Thymus (tissue), 11 donors: Measurements from ENCODE around the gene MCC. TPM values are rescaled to one million over a fixed set of nuclear protein-coding genes. Genes with fewer than 3 reads are reported as not detected.
A peak's percentile ranks its signal among the peaks of the same experiment; 100 is the strongest.

Experiments
- DNase-seq, 9 donors: peaks; one replicate each; pipeline ENCODE4 v3.0.0-alpha.2; 2013; ENCODE audit warnings: low spot score in 9 of 9, low read depth in 6 of 9, missing footprints in 1 of 9
- H3K27ac ChIP-seq, 2 donors: one replicate each; pipeline ENCODE4 v1.5.1; 2013; ENCODE audit warnings: control low read depth in 1 of 2, low read depth in 1 of 2, low read length in 1 of 2, mild to moderate bottlenecking in 1 of 2, moderate library complexity in 1 of 2
- H3K27me3 ChIP-seq, 2 donors: one replicate each; pipeline ENCODE4 v1.5.1; 2013; ENCODE audit warnings: low read length in 1 of 2; ENCODE audit not compliant: control insufficient read depth in 2 of 2, insufficient read depth in 1 of 2
- H3K36me3 ChIP-seq, 2 donors: one replicate each; pipeline ENCODE4 v1.5.1; 2013; ENCODE audit warnings: low read length in 1 of 2, mild to moderate bottlenecking in 1 of 2, moderate library complexity in 1 of 2; ENCODE audit not compliant: control insufficient read depth in 2 of 2, insufficient read depth in 2 of 2
- H3K4me1 ChIP-seq, 2 donors: one replicate each; pipeline ENCODE4 v1.5.1; 2013; ENCODE audit warnings: low read length in 2 of 2; ENCODE audit not compliant: control insufficient read depth in 2 of 2, insufficient read depth in 2 of 2
- H3K4me3 ChIP-seq, 2 donors: one replicate each; pipeline ENCODE4 v1.5.1; 2013; ENCODE audit warnings: low read length in 2 of 2, control low read depth in 1 of 2, mild to moderate bottlenecking in 1 of 2
- H3K9me3 ChIP-seq, 2 donors: one replicate each; pipeline ENCODE4 v1.5.1; 2013; ENCODE audit warnings: low read length in 1 of 2, mild to moderate bottlenecking in 1 of 2; ENCODE audit not compliant: control insufficient read depth in 2 of 2, insufficient read depth in 1 of 2
- WGBS: extraction: QIAGEN DNeasy Blood & Tissue Kit; methylation state at CpG from one replicate; pipeline ENCODE4 v1.1.7; 2013; 5-methylcytosine and 5-hydroxymethylcytosine counted together
- polyA plus RNA-seq: library from polyadenylated mRNA; stranded (reverse); fragments of 200-250 nt; gene quantifications from one replicate; pipeline ENCODE4 v1.2.3, GENCODE V29; 2013
- total RNA-seq: library from RNA; stranded (reverse); fragments of 120-200 nt; gene quantifications from one replicate; pipeline ENCODE4 v1.2.4, GENCODE V29; 2013
- donor health status: healthy.

Gene MCC
- total and polyA plus RNA-seq, 2 donors = 5.1 to 7.0 TPM

GRCh38 chr5:113382731-113383130 lies 105.5 kb downstream of the MCC start:
- no peaks in the 10 kb centered on the region for H3K36me3 ChIP-seq
- H3K4me3 ChIP-seq = no peak overlapping the region
- H3K4me1 ChIP-seq = peaks cover 0 to 6% of the 10 kb centered on the region in 2 donors
- WGBS = 3% methylated on average over 1 of the region's 1 CpG
- H3K27me3 ChIP-seq = peaks cover 0 to 4% of the 10 kb centered on the region in 2 donors
- no peak overlapping the region for H3K27ac ChIP-seq
- H3K9me3 ChIP-seq = no peaks in the 10 kb centered on the region
- no peak for DNase-seq

- H3K36me3 ChIP-seq = no peaks in the 10 kb centered on the region
- no peak overlapping the region for H3K27ac ChIP-seq
- no peak overlapping the region for H3K4me3 ChIP-seq
- H3K9me3 ChIP-seq = no peaks in the 10 kb centered on the region
- DNase-seq = no peak
- peaks cover 0 to 4% of the 10 kb centered on the region in 2 donors for H3K27me3 ChIP-seq
- peaks cover 0 to 6% of the 10 kb centered on the region in 2 donors for H3K4me1 ChIP-seq
Observed at GRCh38 chr5:113381791-113382190, 106.5 kb downstream of the MCC start.

GRCh38 chr5:113380807-113381326 lies 107.4 kb downstream of the MCC start:
- H3K4me3 ChIP-seq = no peak overlapping the region
- H3K36me3 ChIP-seq = no peaks in the 10 kb centered on the region
- peaks cover 0 to 6% of the 10 kb centered on the region in 2 donors for H3K4me1 ChIP-seq
- no peak for DNase-seq
- no peak overlapping the region for H3K27ac ChIP-seq
- H3K27me3 ChIP-seq = peaks cover 0 to 4% of the 10 kb centered on the region in 2 donors
- H3K9me3 ChIP-seq = no peaks in the 10 kb centered on the region
- 61% methylated on average over 3 of the region's 3 CpGs for WGBS

GRCh38 chr5:113379936-113380806 lies 108.1 kb downstream of the MCC start:
- Histone ChIP-seq H3K27me3 (peaks cover 0 to 4% of the 10 kb centered on the region in 2 donors), H3K36me3 (no peaks in the 10 kb centered on the region), H3K4me3 (no peak overlapping the region), H3K9me3 (no peaks in the 10 kb centered on the region), H3K27ac (no peak overlapping the region), H3K4me1 (peaks cover 0 to 6% of the 10 kb centered on the region in 2 donors)
- no peak for DNase-seq
- 54% methylated on average over 7 of the region's 7 CpGs for WGBS

GRCh38 chr5:113378959-113379541 lies 109.2 kb downstream of the MCC start:
- peak; percentile 13 to 73 (median 32) for DNase-seq
- no peaks in the 10 kb centered on the region for H3K9me3 ChIP-seq
- no peak overlapping the region for H3K4me3 ChIP-seq
- H3K4me1 ChIP-seq = peaks cover 0 to 6% of the 10 kb centered on the region in 2 donors
- peaks cover 0 to 2% of the 10 kb centered on the region in 2 donors for H3K27me3 ChIP-seq
- WGBS = 6% methylated on average over 4 of the region's 4 CpGs
- H3K36me3 ChIP-seq = no peaks in the 10 kb centered on the region
- no peak overlapping the region for H3K27ac ChIP-seq

- H3K27ac ChIP-seq = no peak overlapping the region
- H3K27me3 ChIP-seq = peaks cover 0 to 2% of the 10 kb centered on the region in 2 donors
- H3K9me3 ChIP-seq = no peaks in the 10 kb centered on the region
- no peak for DNase-seq
- no peak overlapping the region for H3K4me3 ChIP-seq
- 14% methylated on average over 2 of the region's 2 CpGs for WGBS
- peaks cover 0 to 6% of the 10 kb centered on the region in 2 donors for H3K4me1 ChIP-seq
- H3K36me3 ChIP-seq = no peaks in the 10 kb centered on the region
Observed at GRCh38 chr5:113378514-113378913, 109.7 kb downstream of the MCC start.

GRCh38 chr5:113378081-113378480 lies 110.2 kb downstream of the MCC start:
- H3K4me1 ChIP-seq = peaks cover 0 to 6% of the 10 kb centered on the region in 2 donors
- H3K27ac ChIP-seq = no peak overlapping the region
- peaks cover 0 to 2% of the 10 kb centered on the region in 2 donors for H3K27me3 ChIP-seq
- H3K9me3 ChIP-seq = no peaks in the 10 kb centered on the region
- H3K4me3 ChIP-seq = no peak overlapping the region
- DNase-seq = peak in 4 of 9 donors; percentile 14 to 53 (median 15)
- no peaks in the 10 kb centered on the region for H3K36me3 ChIP-seq

- 97% methylated on average over 3 of the region's 3 CpGs for WGBS
- Histone ChIP-seq H3K4me3 (no peak overlapping the region), H3K27ac (no peak overlapping the region), H3K36me3 (no peaks in the 10 kb centered on the region), H3K4me1 (peaks cover 0 to 6% of the 10 kb centered on the region in 2 donors), H3K27me3 (peaks cover 0 to 2% of the 10 kb centered on the region in 2 donors), H3K9me3 (no peaks in the 10 kb centered on the region)
- DNase-seq = no peak
Observed at GRCh38 chr5:113376640-113377039, 111.6 kb downstream of the MCC start.

GRCh38 chr5:113375480-113376060 lies 112.7 kb downstream of the MCC start:
- no peak for DNase-seq
- WGBS = 72% methylated on average over 3 of the region's 3 CpGs
- no peak overlapping the region for H3K4me3 ChIP-seq
- H3K27ac ChIP-seq = no peak overlapping the region
- no peaks in the 10 kb centered on the region for H3K36me3 ChIP-seq
- H3K4me1 ChIP-seq = peaks cover 0 to 6% of the 10 kb centered on the region in 2 donors
- no peaks in the 10 kb centered on the region for H3K27me3 ChIP-seq
- no peaks in the 10 kb centered on the region for H3K9me3 ChIP-seq
